Left colon (tissue), 2 donors: ENCODE measurements around the gene ANAPC15. TPM values are rescaled to one million over a fixed set of nuclear protein-coding genes. Genes with fewer than 3 reads are reported as not detected.

ENCODE experiments used
- ATAC-seq: fragments of 200-7000 bp; cut with Tn5 transposase; one replicate; pipeline ENCODE4 v1.9.1; 2020; ENCODE audit warnings: mild to moderate bottlenecking, moderate library complexity
- DNase-seq, 2 donors: peaks; one replicate each; pipeline ENCODE4 v3.0.0-alpha.2; 2020
- intact Hi-C, 2 donors: fragments of 100-400 bp; cut with DNase I in 1 of 2; cut with micrococcal nuclease in 1 of 2; formaldehyde crosslinking; loops; one replicate each; pipeline versions ENCODE4 v1.11.2 to v1.14.0; 2022; cut with DNase I, micrococcal nuclease
- microRNA-seq, 2 donors: library from miRNA; unstranded; fragments of <30 nt; microRNA quantifications; one replicate each; pipeline versions ENCODE4 v1.1.0 to v1.2.0, GENCODE V29; 2020
- total RNA-seq, 2 donors: library from RNA; stranded (reverse); fragmentation: NEBNext Ultra II Directional; extraction: Animal tissue kit (Norgen Biotek cat#: 25700); gene quantifications; one replicate each; pipeline ENCODE4 v1.2.1, GENCODE V29; 2021
- donor health status: DM: no; HTN: no; CAD: no.
- donor health status: DM: yes; HTN: yes; CAD: no.

Gene ANAPC15
- total RNA-seq, 2 donors from 2014 or later: 44.2 to 49.8 TPM

DNA sequence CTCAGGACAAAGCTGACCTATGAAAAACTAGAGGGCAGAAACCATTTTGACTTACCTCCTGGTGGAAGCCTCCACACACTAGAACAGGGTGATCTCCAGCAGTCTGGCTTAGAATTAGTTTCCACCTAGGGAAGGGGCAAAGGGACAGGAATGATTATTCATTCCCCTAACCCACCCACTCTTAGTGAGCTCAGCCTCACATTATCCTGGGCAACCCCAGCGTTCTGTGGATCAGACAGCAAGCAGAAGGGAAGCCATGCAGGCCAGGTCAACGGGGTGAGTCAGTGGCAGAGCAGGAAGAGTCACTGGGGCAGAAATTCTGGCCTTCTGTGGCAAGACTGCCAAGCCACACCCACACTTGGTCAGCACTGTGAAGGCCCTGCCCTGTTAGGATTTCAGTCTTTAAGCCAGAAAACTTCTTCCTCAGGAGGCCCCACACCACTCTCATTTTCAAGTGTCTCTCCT lies 42.7 kb downstream of the ANAPC15 start:
- ATAC-seq (peak; percentile 92), DNase-seq (peak; percentile 81 to 85)
- intact Hi-C loops: no loop called here

DNA sequence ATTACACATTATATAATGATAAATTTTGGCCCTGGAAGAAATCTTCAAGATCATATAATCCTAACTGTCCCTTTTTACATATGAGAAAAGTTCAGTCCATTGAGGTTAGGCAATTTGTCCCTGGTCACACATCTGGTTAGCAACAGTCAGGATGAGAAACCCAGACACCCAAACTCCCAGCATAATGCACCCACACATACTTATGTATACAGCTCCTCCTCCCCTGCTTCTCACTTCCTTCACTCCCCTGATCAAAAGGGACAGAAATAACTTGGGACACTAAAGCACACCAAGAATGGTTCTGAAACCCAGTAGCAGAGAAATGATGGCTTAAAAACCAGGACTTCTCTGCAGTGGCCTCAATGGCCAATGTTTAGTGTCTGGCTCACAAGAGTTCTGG lies 43.3 kb downstream of the ANAPC15 start:
- ATAC-seq (peak; percentile 19), DNase-seq (no peak)
- intact Hi-C loops: no loop called here

DNA sequence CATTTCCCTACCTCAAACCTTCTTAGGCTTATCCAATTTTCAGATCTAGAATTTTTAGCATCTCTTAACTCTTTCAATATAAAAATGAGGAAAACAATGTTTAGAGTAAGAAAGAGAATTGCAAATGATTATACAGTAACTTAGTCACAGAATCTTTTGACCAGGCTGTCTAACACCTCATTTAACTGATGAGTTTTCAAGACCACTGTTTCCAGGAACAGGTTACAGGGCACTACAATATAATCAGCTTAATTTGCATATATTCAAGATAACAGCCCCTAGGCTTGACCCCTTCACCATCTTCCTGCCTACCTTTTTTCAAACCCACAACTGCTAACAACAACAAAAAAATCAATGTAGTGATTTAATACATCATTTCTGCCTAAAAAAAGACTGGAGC lies 44.8 kb downstream of the ANAPC15 start:
- DNase-seq: no peak
- intact Hi-C loops: no loop called here
- no peak for ATAC-seq

DNA sequence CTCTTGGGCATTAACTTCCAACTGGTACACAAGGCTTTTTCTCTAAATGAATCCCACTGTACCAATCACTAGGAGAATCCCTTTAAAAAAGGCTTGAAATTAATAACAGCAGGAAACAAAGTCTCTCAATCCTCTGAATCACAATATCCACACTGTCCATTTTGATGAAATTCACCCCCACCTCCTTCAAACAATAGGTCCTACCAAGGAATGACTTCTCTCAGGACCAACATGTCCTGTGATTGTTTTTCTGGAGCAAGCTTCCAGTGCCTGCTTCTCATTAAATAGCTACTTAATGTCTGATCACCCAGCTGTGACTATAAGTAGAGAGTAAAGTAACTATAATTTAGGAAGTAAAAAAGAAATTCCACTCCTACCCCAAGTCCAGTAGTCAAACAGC lies 45.2 kb downstream of the ANAPC15 start:
- DNase-seq (no peak), ATAC-seq (no peak)
- intact Hi-C loops: no loop called here

DNA sequence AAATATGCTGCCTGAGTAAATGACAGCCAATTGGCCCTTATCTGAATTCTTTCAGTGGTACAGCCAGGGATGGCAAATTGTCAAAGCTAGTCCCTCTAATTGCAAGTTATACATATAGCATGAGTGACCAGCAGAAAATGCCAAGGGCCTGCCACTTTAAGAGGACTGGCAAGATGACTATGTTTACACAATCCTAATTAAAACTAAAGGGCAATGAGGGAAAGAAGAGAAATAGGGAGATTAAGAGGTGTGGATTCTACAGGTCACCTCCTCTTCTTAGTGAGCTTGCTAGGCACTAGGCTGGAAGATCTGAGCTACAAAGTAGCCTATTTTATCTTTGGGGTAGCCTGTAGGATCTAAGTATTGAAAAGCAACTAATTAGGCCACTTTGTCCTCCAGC lies 45.6 kb downstream of the ANAPC15 start:
- peak; percentile 77 for ATAC-seq
- DNase-seq: no peak
- intact Hi-C loops: no loop called here

DNA sequence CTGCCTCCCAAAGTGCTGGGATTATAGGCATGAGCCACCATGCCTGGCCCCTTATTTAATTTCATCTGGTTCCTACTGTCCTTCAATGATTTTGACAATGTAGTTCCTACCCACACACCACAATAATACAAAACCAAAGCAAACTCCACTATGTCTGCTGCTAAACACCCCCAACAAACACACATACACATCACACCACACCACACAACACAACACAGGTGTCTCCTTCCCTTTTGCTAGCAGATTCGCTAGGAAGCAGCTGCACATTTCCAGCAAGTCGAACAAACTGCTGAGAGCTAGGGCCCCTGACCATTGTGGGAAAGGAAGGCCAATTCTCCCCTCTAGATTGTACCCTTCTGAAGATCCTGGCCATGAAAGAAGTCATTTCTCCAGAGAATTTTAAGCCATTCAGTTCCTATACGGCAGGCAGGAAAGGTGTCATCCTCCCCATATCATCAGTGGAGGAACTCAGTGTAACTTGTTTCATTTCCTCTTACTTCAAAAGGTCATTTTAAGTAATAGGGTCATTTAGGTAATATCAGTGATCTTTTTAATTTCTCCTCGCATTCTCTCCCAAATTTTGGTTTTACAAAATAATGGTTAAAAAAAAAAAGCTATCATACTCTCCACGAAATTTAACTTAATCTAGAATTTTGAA lies 50.6 kb downstream of the ANAPC15 start:
- no peak for DNase-seq
- no peak for ATAC-seq
- intact Hi-C loops: no loop called here

Small RNA genes lying within 50 kb of the gene (microRNA-seq; reads per million reads assigned to microRNA genes)
- 0 to 2.7 reads per million in 2 donors for gene MIR3165

Other genes with a start within 250 kb of the ANAPC15 start
- not detected for gene DEFB131B, start 234.2 kb downstream of the ANAPC15 start, total RNA-seq
- gene XNDC1N, start 184.1 kb downstream of the ANAPC15 start, total RNA-seq: 10 to 100 TPM in 1 of 2 donors, 1 to 10 TPM in 1; 7.5 to 12.5 TPM
- 10 to 100 TPM; 29.5 to 39.5 TPM for gene RNF121, start 183.6 kb downstream of the ANAPC15 start, total RNA-seq
- 10 to 100 TPM in 1 of 2 donors, 1 to 10 TPM in 1; 8.0 to 10.6 TPM for gene IL18BP, start 113.8 kb downstream of the ANAPC15 start, total RNA-seq
- gene NUMA1, start 32.2 kb downstream of the ANAPC15 start, total RNA-seq: 100 to 1,000 TPM; 157 to 183 TPM
- 10 to 100 TPM in 1 of 2 donors, 1 to 10 TPM in 1; 8.0 to 10.1 TPM for gene LRRC51, start 31.8 kb downstream of the ANAPC15 start, total RNA-seq
- gene LAMTOR1, start 9.4 kb downstream of the ANAPC15 start, total RNA-seq: 100 to 1,000 TPM in 1 of 2 donors, 10 to 100 TPM in 1; 96.8 to 102 TPM
- gene TOMT, start 6.8 kb downstream of the ANAPC15 start, total RNA-seq: not detected
- not detected for gene FOLR3, start 23.0 kb upstream of the ANAPC15 start, total RNA-seq
- gene FOLR1, start 79.4 kb upstream of the ANAPC15 start, total RNA-seq: not detected
- gene FOLR2, start 104.1 kb upstream of the ANAPC15 start, total RNA-seq: 10 to 100 TPM in 1 of 2 donors, 1 to 10 TPM in 1; 4.8 to 23.5 TPM
- 100 to 1,000 TPM; 120 to 142 TPM for gene INPPL1, start 112.1 kb upstream of the ANAPC15 start, total RNA-seq
- under 1 TPM; 0.61 to 0.89 TPM for gene PHOX2A, start 131.5 kb upstream of the ANAPC15 start, total RNA-seq